Measurements from ENCODE around the gene ELMO3.
A peak's percentile ranks its signal among the peaks of the same experiment; 100 is the strongest.

ELMO3 gene

DNA sequence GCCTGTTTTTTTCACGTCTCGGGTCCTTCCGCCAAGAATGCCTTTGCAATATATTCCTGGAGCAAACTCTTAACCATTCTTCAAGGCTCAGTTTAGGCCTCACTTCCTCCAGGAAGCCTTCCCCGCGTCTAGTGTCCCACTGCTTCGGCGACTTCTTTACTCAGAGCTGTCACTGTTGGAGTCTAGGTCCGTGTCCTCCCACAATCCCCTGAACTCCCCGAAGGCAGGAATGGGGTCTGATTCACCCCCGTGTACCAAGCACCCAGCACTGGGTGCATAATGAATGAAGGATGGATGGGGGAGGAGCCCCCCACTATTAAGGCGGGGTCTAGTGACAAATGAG is 15.7 kb upstream of the ELMO3 start:
- DNase-seq (ENCODE audit: low spot score) = no peak

GRCh38 chr16:67183627-67184452 is 15.1 kb upstream of the ELMO3 start, which contains the start of gene MATCAP1:
Gene MATCAP1 (minus strand): TSS chr16:67183963. CDS start chr16:67180610, 3,353 bp downstream.
- peak; percentile 94 for DNase-seq (ENCODE audit: low spot score)

DNA sequence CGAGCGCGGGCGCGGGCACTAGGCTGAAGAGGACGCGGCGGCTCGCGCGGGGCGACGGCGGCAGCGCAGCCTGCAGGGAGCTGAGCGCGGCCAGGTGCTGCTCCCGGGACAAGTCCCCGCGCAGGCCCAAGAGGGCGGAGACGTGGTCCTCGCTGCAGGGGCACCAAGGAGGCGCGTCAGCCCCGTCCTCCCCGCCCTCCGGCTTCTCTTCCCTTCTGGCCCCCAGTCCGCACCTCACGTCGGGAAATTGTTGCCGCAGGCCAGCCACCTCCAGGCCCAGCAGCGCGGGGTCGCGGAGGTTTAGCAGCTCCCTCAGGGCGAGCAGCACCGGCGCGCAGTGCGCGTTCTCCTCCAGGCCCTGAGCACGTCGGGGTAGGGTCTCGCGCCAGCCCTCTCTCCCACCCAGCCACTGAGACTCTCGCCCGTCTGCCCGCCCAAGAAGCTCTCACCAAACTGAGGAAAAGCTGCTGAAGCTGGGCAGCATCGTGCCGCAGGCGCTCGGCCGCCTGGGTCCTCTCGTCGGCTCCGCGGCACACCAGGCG is 14.4 kb upstream of the ELMO3 start:
- DNase-seq (ENCODE audit: low spot score) = peak; percentile 70

- peak; percentile 72 for DNase-seq (ENCODE audit: low spot score)
Measured at GRCh38 chr16:67184995-67185650, 13.8 kb upstream of the ELMO3 start.

DNA sequence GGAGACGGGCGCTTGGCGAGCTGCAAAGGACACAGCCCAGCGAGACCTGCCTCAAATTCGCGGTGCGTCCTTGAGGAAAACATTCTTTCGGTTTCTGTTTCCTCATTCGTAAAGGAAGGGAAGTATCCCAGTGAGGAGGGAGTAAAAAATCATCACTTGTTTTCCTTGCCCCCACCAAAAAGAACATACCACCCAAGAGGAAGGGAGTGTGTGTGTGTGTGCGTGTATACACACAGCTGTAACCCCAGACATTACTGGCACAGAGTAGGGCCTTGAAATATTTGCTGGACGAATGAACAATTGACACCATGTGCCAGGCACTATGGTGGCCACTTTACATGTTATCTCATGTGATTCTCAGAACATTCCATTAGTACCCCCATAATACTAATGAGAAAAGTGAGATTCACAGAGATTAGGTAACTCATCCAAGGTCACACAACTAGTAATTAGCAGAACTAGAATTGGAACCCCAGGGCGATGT is 13.2 kb upstream of the ELMO3 start:
- no peak for DNase-seq (ENCODE audit: low spot score)

- no peak for DNase-seq (ENCODE audit: low spot score)
Measured at GRCh38 chr16:67186550-67186950, 12.4 kb upstream of the ELMO3 start.

DNA sequence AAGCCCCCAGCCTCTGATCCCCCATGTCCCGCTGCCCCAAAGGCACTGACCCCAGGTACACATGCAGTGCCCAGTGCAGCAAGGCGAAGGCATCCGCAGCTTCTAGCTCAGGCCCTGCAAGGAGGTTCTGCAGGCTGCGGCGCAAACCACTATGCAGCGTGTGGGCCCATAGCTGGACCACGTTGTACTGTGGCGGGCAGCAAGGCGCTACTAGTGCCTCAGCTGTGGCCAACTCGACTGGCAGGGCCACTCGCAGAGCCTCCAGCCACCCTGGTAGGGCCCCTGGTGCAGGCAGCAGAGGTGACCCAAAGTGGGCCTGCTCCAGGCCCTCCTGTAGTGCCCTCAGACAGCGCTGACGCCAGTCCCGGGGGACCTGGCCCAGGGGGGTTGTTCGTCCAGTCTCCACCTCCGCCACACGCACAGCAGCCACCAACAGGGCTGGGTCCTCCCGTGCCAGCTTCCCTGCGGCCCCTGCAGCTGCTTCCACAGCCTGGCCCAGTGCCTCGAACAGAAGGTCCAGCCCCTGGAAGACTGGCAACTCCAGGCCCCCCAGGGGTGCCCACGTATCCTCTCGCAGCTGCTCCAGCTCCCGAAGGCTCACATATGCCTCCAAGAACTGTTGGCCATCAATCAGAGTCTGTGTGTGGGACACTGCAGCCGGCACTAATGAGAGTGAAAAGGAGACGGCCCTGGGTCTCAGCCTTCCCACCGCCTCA is 11.6 kb upstream of the ELMO3 start:
- no peak for DNase-seq (ENCODE audit: low spot score)

DNA sequence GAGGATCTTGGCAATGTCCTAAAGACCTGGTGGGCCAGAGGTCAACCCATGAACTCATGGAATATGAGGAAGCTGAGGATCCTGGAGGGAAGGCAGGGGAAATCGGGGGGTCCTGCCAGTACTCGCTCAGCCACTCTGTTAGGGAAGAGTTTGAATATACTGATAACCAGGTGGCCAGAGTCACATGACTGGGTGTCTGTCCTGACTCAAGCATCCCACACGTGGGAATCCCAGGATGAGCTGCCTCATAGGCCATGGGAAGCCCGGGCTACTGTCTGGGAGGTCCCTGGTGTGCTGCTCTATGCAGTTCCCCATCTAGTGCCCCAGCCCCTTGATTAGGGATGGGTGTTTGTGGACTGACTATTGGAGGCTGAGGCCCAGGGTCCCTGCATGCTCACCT is 10.6 kb upstream of the ELMO3 start:
- DNase-seq (ENCODE audit: low spot score) = no peak

GRCh38 chr16:67188798-67189197 is 10.1 kb upstream of the ELMO3 start:
- no peak for DNase-seq (ENCODE audit: low spot score)

GRCh38 chr16:67190041-67190440 is 8.9 kb upstream of the ELMO3 start, which contains the start of gene EXOC3L1:
Gene EXOC3L1 (minus strand): TSS chr16:67190136. CDS start chr16:67189676, 460 bp downstream.
- DNase-seq (ENCODE audit: low spot score) = no peak

DNA sequence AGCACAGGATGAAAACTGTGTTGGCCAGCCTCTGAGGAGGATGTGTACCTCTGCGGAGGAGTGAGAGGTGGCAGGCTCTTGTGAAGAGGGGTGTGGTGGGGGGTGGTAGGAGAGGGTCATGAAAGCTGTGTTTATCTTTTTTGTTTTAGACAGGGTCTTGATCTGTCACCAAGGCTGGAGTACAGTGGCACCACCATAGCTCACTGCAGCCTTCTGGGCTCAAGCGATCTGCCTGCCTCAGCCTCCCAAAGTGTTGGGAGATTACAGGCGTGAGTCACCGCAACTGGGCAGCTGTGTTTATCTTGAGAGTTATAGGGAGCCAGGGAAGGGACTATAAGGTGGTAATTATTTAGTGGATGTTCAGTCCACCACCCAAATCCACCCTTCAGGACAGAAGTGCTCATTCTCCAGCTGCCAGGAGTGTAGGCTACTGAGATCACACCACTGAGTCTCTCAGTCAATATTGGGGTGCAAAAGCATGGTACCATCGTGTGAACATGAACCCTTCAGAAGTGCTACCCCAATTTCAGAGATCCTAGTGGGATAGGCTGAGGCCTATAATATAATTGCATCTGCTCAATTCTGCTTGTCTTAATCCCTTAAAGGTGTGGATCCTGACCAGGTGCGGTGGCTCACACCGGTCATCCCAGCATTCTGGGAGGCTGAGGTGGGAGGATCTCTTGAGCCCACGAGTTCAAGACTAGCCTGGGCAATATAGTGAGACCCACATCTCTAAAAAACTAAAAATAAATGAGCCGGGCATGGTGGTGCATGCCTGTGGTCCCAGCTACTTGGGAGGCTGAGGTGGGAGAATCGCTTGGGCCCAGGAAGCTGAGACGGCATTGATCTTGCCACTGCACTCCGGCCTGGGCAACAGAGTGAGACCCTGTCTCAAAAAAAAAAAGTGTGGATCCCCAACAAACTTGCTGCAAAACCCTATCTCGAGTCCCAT is 8.2 kb upstream of the ELMO3 start:
- DNase-seq (ENCODE audit: low spot score) = no peak

DNA sequence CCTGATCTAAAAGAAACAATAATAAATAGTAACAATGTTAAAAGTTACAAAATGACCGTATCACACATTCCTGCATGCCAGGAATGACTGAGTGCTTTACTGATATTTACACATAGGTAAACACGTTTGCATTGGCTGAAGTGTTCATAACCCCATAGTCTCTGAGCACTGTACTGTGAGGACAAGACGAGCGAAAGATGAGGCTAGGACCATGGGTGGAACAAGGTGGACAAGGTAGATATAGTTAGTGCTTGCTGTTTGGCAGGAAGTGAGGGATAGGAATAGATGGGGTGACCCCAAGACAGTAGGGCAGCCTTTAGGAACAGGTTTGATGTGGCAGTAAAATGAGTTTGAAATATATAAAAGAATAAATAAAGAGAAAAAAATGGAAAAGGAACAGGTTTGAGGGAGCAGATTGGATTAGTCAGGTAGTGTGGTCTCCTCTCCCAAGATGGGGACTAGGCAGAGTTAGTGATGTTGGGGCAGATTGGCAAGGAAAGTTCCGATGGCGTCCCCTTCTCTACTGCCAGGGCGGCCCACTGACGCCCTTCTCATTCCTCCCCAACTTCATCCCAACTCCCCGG is 7.4 kb upstream of the ELMO3 start:
- DNase-seq (ENCODE audit: low spot score) = no peak

DNA sequence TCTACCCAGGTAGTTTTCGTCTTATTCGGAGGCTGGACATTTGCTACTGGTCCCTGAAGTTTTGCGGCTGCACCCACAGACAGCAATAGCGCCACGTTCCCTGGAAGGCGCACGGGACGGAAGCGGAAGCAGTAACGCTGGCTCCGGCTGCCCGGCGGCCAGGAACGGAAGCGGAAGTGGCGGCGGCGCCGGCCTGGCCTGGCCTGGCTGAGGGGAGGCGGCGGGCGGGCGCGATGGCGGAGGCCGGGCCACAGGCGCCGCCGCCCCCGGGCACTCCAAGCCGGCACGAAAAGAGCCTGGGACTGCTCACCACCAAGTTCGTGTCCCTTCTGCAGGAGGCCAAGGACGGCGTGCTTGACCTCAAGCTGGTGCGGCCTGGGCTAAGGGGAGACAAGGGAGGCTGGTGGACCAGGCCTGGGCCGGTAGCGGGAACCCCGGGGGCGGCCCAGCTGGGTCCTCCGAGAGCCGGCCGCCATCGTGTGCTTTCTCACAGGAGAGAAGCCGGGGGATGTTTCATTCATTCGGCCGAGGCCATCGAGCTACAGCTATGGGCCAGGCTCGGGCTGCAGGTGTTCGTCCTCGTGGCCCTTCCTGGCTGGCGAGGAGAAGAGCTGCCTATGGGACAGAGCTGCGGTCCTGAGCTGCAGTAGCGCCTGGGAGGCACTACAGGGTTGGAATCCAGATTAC is 6.8 kb upstream of the ELMO3 start, which contains the start of gene E2F4:
Gene E2F4, plus strand, starts transcription at position 161 of the 687 bp plus-strand sequence. Its CDS starts 73 bp downstream, at position 234.
- peak; percentile 95 for DNase-seq (ENCODE audit: low spot score)

- no peak for DNase-seq (ENCODE audit: low spot score)
Measured at GRCh38 chr16:67192781-67193361, 6.1 kb upstream of the ELMO3 start.

DNA sequence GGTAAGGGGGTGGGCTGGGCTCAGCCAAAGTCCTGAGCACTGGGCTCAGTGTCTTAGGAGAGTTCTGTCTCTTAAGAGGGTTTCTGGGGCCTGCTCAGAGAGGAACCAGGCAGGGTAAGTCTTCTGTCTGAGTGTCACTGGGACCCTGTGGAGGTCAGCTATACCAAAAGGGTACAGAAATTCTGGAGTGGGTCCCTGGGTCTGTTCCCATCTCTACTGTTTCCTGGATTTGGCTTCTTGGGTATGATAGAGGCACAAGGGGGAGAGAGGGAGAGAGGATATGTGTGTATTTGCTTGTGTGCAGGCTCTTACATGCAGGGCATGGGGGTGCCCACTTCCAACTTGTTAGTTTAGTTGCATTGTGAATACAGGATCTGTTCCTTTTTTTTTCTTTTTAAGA is 5.4 kb upstream of the ELMO3 start:
- no peak for DNase-seq (ENCODE audit: low spot score)

- no peak for DNase-seq (ENCODE audit: low spot score)
Measured at GRCh38 chr16:67194260-67194659, 4.7 kb upstream of the ELMO3 start.

DNA sequence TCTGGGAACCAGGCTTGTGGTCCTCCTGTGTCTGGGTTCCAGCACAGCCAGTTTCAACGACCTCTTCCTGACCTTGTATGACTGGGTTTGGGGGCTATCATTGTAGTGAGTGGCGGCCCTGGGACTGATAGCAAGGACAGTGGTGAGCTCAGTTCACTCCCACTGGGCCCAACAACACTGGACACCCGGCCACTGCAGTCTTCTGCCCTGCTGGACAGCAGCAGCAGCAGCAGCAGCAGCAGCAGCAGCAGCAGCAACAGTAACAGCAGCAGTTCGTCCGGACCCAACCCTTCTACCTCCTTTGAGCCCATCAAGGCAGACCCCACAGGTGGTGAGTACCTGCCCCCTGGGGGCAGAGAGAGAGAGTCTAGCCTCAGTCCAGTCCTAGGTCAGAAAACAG is 3.3 kb upstream of the ELMO3 start:
- DNase-seq (ENCODE audit: low spot score) = no peak

DNA sequence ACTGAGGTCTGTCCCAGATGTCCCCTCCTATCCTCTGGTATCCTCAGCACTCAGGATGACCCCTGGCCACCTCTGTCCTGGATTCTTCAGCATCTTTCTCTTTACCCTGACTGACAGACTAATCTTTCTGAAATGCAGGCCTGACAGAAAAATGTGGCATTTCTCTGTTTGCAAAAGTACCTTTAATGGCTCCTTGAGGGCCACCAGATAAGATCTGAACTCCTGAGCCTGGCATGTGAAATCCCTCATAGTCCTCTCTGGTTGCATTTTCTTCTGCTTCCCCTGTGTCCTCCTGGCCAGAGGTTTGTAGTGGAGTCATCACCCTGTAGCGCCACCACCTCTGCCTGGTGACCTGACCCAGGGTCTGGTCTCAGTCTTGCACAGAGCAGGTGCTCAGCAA is 2.0 kb upstream of the ELMO3 start:
- no peak for DNase-seq (ENCODE audit: low spot score)

DNA sequence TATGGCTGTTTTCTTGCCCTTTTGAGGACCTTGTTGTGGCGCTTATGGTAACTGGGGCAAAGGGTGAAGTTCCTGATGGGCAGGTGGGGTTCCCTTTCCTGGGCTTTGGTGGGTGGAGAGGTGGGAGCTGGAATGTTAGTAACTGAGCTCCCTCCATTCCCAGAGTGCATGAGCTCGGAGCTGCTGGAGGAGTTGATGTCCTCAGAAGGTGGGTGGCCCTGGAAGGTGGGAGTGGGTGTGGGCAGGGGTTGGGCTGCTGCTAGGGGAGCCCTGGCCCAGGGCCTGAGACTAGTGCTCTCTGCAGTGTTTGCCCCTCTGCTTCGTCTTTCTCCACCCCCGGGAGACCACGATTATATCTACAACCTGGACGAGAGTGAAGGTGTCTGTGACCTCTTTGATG is 1.2 kb upstream of the ELMO3 start:
- no peak for DNase-seq (ENCODE audit: low spot score)

DNA sequence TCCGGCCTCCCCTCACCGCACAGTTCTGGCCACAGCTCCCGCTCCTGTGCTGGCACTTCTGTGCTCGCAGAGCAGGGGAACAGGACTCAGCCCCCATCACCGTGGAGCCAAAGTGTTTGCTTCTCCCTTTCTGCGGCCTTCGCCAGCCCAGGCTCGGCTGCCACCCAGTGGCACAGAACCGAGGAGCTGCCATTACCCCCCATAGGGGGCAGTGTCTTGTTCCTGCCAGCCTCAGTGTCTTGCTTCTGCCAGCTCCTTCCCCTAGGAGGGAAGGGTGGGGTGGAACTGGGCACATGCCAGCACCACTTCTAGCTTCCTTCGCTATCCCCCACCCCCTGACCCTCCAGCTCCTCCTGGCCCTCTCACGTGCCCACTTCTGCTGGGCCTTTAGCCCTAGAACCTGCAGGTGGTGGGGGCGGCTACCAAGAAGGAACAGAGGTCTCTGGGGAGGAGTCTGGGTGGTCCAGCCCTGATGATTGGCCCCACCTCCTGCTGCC is 645 bp upstream of the ELMO3 start:
- peak; percentile 79 for DNase-seq (ENCODE audit: low spot score)
